T-helper 1 cell treated with Interleukin-12 subunit alpha and Interleukin-12 subunit beta and Interleukin-4 antibody, amounts not matched to agents 30 μg/mL and 1 μg/mL, for 36 hours (primary cell): ENCODE measurements around the gene CCDC85B.

Experiments used
- H3K27ac Mint-ChIP-seq: one replicate; pipeline ENCODE4 v1.8.0; 2021; ENCODE audit warnings: mild to moderate bottlenecking, mixed read lengths
- H3K27me3 Mint-ChIP-seq: one replicate; pipeline ENCODE4 v1.8.0; 2021; ENCODE audit warnings: low read depth, mixed read lengths
- H3K36me3 Mint-ChIP-seq: one replicate; pipeline ENCODE4 v1.8.0; 2021; ENCODE audit warnings: low read depth, mixed read lengths
- H3K4me1 Mint-ChIP-seq: one replicate; pipeline ENCODE4 v1.8.0; 2021; ENCODE audit warnings: low read depth, mixed read lengths
- H3K4me3 Mint-ChIP-seq: one replicate; pipeline ENCODE4 v1.8.0; 2021; ENCODE audit warnings: mild to moderate bottlenecking, moderate library complexity, mixed read lengths
- H3K9me3 Mint-ChIP-seq: one replicate; pipeline ENCODE4 v1.8.0; 2021; ENCODE audit warnings: mixed read lengths

The CCDC85B gene

DNA sequence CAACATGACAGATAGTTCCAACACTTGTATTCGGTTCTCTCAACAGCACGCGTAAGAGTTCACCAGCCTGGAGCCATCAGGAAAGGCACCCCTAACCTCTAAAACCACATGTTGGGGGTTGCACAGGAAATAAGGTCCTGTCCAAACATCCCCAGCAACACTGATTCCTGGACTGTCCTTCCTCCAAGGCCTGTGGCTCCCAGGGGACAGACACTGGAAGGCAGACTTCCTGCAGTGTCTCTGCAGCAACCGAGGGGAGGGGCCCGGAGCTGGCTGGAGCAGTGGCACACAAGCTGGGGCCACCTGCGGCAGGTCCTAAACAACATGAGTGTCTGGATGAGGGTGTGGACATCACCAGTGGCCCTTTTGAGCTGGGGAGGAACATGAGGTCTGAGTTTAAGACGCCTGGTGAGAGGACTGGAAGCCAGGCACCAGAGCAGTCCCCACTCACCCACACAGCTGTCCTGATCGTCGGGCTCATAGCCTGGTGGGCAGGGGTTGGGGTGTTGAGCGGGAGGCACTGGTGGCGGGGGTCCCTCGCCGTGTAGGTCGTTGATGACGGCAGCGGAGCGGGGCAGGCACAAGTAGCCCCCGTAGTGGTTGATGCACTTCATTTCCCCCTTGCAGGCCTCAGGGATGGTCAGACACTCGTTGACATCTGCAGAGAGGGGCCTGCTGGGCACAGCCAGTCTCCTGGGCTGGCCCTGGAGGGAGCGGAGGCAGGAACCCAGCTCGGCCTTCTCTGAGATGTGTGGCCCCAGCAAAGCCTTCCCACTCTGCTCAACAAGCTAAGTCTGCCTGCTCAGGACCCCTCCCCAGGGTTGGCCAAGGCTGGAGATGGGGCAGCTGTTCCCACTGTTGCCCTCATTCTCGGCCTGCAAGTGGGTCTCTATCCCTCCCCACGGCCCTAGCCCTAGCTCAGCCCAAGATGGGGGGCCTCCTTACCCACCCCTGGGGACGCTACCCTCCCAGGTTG lies 19.5 kb upstream of the CCDC85B start:
- H3K9me3 Mint-ChIP-seq, result no peaks in the 10 kb centered on the region
- H3K27ac Mint-ChIP-seq, result peak overlapping the region; percentile 15
- peaks cover 5% of the 10 kb centered on the region for H3K27me3 Mint-ChIP-seq
- peak overlapping the region; percentile 40 for H3K4me3 Mint-ChIP-seq
- H3K4me1 Mint-ChIP-seq, result peaks cover 16% of the 10 kb centered on the region
- peaks cover 7% of the 10 kb centered on the region for H3K36me3 Mint-ChIP-seq

DNA sequence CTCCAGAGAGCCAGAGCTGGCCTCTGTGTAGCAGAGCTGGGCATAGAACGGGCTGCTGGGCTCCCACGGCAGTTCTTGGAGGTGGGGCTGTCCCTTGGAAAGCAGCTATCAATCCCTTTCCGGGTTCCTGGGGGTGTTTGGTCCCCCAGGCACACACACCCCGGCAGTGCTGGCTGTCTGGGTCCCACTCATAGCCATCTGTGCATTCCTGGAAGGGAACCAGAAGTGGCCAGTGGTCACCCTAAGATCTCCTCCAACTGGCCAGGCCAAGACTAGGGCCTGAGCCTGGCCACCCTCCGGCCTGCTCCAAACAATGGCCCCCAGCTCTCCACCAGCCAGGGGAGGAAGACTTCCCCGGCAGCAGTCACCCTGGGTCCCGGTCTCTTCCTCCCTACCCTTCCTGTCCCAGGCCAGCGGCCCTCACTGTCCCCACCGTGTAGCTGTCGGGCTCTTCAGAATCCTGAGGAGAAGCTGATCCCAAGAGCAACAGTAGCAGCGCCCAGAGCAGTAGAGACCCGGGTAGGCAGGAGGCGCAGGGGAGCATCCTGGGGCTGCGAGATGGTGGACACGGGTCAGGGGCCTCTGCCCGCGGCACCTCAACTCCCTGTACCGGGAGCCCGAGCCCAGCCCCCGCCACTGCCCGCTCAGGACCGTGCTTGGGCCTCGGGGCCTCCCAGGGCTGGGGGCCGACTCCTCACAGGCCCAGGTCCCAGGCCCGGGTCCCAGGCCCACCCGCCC lies 18.5 kb upstream of the CCDC85B start:
- H3K4me1 Mint-ChIP-seq, result peaks cover 15% of the 10 kb centered on the region
- peaks cover 4% of the 10 kb centered on the region for H3K36me3 Mint-ChIP-seq
- no peak overlapping the region for H3K27ac Mint-ChIP-seq
- no peaks in the 10 kb centered on the region for H3K9me3 Mint-ChIP-seq
- H3K27me3 Mint-ChIP-seq, result peaks cover 5% of the 10 kb centered on the region
- peak overlapping the region; percentile 28 for H3K4me3 Mint-ChIP-seq

DNA sequence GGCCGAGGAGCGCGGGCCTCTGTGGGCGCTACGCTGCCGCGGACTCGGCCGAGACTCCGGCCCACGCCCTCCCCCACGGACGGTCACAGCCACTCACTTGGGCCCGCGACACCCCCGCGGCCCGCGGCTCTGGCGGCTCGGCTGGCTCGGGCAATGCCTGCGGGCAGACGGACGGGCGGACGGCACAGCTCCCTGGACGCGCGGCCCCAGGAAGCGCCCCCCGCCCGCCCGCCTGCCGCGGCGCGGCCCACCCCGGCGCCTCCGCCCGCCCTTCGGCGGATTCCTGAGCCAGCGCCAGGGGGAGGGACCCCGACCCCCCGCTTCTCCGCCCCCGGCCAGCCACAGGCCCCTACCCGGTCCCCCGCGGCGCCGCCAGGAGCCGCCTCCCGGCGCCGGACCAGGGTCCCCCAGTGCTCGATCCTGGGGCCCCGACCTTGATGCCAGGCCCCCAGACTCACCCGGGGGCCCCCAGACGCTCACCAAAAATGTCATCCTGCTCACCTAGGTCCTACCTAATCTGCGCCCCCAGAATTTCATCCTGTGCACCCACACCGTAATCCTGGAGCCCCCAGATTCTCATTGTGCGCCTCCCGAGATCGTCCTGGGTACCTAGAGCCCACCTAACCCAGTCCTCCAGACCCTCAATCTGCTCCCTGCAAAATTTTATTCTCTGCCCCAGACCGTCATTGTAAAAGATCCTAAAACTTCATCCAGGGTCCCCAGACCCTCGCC lies 17.7 kb upstream of the CCDC85B start, which contains the start of gene EFEMP2:
Gene EFEMP2, minus strand, starts transcription at position 215 of the 732 bp plus-strand sequence. CDS start 446 bp downstream, outside the sequence.
- Mint-ChIP-seq H3K27ac (peak within 1 kb of the TSS; percentile 87), H3K27me3 (peaks cover 5% of the 10 kb centered on the region), H3K4me3 (peak within 1 kb of the TSS; percentile 93), H3K9me3 (no peaks in the 10 kb centered on the region), H3K36me3 (no peaks in the 10 kb centered on the region), H3K4me1 (peaks cover 13% of the 10 kb centered on the region)

DNA sequence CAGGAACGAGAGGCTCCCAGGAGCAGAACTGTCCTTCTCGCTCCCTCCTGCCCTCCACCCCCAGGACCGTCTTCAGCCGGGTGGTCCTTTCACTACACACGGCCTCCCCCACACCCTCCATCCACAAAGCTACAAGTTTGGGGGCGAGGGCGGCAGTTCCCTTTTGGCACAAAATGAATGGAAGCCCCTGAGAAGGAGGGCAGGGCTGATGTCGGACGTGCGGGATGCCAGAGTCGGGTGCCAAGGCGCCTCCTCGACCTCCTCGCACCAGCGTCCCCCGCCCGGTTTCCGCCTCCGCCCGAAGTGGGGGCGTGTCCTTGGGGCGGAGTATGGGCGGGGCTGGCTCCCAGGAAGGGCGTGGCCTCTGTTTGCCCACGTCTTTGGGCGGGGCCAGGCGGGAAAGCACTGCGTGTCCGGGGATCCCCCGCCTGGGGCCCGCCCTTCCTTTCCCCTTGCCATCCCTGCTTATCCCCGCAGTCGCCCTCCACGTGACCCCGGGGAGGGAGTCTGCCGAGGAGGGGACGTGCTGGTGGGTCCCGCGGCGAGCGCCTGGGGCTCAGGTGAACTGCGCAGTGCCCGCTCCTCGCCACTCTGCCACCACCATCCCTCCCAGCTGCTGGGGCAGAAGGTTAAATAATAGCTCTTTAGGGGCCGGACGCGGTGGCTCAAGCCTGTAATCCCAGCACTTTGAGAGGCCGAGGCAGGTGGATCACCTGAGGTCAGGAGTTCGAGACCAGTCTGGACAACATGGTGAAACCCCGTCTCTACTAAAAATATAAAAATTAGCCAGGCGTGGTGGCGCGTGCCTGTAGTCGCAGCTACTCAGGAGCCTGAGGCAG lies 16.9 kb upstream of the CCDC85B start:
- H3K9me3 Mint-ChIP-seq, result no peaks in the 10 kb centered on the region
- peak overlapping the region; percentile 87 for H3K27ac Mint-ChIP-seq
- H3K4me3 Mint-ChIP-seq, result peak overlapping the region; percentile 93
- peaks cover 15% of the 10 kb centered on the region for H3K4me1 Mint-ChIP-seq
- H3K27me3 Mint-ChIP-seq, result peaks cover 5% of the 10 kb centered on the region
- H3K36me3 Mint-ChIP-seq, result no peaks in the 10 kb centered on the region

DNA sequence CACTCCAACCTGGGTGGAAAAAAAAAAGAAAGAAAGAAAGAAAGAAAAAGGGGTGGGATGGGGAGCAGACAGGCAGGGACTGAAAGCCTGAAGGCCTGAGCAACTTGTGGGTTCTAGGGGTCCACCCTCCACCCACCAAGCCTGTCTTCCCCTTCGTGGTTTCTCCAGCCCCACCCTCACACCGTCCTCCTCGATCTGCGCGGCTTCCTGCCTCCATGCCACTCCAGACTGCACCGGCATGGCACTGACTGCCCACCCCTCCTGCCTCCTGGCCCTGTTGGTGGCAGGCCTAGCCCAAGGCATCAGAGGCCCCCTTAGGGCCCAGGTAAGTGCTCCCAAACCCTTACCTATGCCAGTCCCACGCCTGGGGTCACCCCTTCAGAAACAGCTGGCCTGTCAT lies 10.9 kb upstream of the CCDC85B start, which contains the start of gene CTSW:
Gene CTSW, plus strand, starts transcription at position 221 of the 400 bp plus-strand sequence. Its CDS starts 18 bp downstream, at position 239.
- Mint-ChIP-seq H3K4me3 (peak within 1 kb of the TSS; percentile 48), H3K27me3 (no peaks in the 10 kb centered on the region)

DNA sequence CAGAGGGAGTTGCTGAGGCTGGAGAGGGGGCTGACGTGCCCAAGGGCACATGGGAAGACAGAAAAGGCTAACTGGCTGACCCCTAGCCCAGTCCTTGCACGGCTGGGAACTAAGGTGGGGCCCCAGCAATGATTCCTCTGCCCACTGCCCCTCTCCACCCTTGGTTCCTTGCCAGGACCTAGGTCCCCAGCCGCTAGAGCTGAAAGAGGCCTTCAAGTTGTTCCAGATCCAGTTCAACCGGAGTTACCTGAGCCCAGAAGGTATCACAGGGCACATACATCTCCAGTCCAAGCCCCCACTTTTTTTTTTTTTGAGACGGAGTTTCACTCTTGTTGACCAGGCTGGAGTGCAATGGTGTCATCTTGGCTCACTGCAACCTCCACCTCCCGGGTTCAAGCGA lies 10.4 kb upstream of the CCDC85B start:
- Mint-ChIP-seq H3K9me3 (no peaks in the 10 kb centered on the region), H3K4me1 (peaks cover 23% of the 10 kb centered on the region), H3K27me3 (no peaks in the 10 kb centered on the region), H3K27ac (no peak overlapping the region), H3K4me3 (no peak overlapping the region), H3K36me3 (peaks cover 11% of the 10 kb centered on the region)

More for the DNA sequence above, 10.9 kb upstream of the CCDC85B start, which contains the start of gene CTSW:
- Mint-ChIP-seq H3K27ac (peak within 1 kb of the TSS; percentile 76), H3K36me3 (peaks cover 9% of the 10 kb centered on the region), H3K4me1 (peaks cover 19% of the 10 kb centered on the region), H3K9me3 (no peaks in the 10 kb centered on the region)

DNA sequence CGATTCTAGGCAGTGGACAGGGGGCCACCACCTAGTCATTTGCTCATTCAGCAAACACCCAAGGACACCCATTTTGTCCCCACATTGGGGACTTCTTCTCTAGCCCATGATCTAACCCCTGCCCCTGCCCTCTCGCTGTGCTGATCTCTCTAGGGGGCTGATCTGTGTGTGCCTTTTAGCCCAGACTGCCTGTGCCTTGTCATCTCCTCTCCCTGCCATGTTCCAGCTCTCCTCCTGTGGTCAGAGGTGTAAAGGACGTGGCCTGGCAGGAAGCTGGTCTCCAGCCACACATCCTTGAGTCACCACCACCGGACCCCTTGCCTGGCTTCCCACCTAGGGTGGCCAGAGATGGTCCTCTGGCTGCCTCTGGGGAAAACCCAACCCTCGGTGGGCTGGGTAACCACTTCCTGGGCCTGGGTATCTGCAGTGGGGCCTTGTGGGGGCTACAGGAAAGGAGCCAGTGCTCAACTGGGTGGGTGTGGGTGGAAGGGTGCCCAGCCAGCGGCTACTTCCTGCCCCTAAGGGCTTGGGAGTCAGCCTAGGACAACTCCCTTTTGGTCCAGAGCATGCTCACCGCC lies 9.5 kb upstream of the CCDC85B start:
- Mint-ChIP-seq H3K27me3 (no peaks in the 10 kb centered on the region), H3K4me1 (peaks cover 28% of the 10 kb centered on the region), H3K36me3 (peaks cover 14% of the 10 kb centered on the region), H3K27ac (peak overlapping the region; percentile 76), H3K4me3 (peak overlapping the region; percentile 48), H3K9me3 (no peaks in the 10 kb centered on the region)

DNA sequence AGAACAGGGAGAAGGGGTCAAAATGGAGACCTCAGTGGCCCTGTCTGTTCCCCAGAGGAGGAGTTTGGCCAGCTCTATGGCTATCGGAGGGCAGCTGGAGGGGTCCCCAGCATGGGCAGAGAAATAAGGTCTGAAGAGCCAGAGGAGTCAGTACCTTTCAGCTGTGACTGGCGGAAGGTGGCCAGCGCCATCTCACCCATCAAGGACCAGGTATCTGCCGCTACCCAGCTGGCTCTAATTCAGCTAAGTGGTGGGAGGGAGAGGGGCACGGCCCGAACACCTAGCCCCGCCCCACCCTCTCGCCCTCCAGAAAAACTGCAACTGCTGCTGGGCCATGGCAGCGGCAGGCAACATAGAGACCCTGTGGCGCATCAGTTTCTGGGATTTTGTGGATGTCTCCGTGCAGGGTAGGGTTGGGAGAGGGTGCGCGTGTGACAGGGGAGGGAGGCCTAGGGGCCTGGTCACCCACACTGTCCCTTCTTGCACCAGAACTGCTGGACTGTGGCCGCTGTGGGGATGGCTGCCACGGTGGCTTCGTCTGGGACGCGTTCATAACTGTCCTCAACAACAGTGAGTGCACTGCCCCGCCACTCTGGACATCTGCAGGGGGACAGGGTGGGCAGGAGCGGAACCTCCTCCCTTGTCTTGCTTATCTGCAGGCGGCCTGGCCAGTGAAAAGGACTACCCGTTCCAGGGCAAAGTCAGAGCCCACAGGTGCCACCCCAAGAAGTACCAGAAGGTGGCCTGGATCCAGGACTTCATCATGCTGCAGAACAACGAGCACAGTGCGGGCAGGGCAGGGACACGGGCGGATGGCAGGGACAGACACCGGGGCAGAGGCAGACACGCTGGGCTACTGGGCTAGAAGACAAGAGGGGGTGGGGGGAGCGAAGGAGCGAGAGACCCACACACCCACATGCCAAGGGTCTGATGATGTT lies 8.1 kb upstream of the CCDC85B start:
- peaks cover 36% of the 10 kb centered on the region for H3K4me1 Mint-ChIP-seq
- no peak overlapping the region for H3K4me3 Mint-ChIP-seq
- peaks cover 20% of the 10 kb centered on the region for H3K36me3 Mint-ChIP-seq
- no peaks in the 10 kb centered on the region for H3K9me3 Mint-ChIP-seq
- no peak overlapping the region for H3K27ac Mint-ChIP-seq
- H3K27me3 Mint-ChIP-seq, result no peaks in the 10 kb centered on the region

DNA sequence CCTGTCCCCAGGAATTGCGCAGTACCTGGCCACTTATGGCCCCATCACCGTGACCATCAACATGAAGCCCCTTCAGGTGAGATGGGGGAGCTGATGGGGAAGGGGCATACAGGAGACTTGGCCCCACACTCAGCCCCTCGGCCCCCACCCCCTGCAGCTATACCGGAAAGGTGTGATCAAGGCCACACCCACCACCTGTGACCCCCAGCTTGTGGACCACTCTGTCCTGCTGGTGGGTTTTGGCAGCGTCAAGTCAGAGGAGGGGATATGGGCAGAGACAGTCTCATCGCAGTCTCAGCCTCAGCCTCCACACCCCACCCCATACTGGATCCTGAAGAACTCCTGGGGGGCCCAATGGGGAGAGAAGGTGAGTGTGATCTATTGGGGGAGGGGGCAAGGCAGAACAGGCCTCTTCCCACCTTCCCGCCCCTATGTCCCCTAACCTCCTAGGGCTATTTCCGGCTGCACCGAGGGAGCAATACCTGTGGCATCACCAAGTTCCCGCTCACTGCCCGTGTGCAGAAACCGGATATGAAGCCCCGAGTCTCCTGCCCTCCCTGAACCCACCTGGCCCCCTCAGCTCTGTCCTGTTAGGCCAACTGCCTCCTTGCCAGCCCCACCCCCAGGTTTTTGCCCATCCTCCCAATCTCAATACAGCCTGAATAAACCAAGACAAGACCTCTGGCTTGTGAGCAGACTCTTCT lies 7.3 kb upstream of the CCDC85B start:
- Mint-ChIP-seq H3K4me3 (no peak overlapping the region), H3K9me3 (no peaks in the 10 kb centered on the region), H3K27me3 (no peaks in the 10 kb centered on the region), H3K4me1 (peaks cover 37% of the 10 kb centered on the region), H3K27ac (no peak overlapping the region), H3K36me3 (peaks cover 21% of the 10 kb centered on the region)

DNA sequence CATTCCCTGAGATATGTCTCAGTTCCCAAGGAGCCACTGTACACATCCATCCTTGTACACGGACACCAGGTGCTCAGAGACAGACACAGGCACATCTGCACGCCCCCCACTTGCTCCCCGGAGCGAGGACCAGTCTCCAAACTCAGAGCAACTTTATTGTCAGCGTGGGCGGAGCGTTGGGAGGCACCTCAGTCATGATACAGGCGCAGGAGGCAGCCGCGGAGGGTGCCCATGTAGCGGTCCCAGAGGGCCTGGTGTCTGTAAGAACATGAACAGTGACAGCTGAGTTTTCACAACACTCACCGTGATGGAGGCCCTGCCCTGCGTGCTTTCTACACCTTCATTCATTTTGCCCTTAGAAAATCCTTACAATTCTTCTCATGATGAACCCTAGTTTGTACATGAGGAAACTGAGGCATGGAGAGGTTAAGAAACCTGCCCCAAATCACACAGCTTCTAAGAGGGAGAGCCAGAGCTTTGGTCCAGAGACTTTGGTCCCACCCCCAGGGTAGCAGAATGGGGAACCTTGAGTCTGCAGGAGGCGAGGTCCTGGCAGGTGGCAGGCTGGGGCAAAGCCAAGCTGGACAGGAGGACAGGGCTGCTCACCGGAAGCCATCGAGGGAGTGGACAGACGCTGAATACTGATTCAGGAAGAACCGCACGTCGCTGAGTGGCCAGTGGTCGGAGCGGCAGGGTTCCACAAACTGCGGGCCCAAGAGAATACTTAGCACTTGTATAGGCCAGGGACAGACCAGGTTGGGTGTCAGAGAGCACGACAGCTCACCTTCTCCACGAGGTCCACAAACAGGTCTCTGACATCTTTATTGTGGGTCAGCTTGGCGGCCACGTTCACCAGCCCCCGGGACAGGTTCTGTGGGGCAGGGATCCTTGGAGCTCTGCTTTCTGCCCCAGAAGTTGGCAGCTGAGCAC lies 6.4 kb upstream of the CCDC85B start:
- H3K27ac Mint-ChIP-seq, result peak overlapping the region; percentile 65
- no peaks in the 10 kb centered on the region for H3K27me3 Mint-ChIP-seq
- peaks cover 42% of the 10 kb centered on the region for H3K4me1 Mint-ChIP-seq
- H3K4me3 Mint-ChIP-seq, result no peak overlapping the region
- peaks cover 23% of the 10 kb centered on the region for H3K36me3 Mint-ChIP-seq
- H3K9me3 Mint-ChIP-seq, result no peaks in the 10 kb centered on the region

DNA sequence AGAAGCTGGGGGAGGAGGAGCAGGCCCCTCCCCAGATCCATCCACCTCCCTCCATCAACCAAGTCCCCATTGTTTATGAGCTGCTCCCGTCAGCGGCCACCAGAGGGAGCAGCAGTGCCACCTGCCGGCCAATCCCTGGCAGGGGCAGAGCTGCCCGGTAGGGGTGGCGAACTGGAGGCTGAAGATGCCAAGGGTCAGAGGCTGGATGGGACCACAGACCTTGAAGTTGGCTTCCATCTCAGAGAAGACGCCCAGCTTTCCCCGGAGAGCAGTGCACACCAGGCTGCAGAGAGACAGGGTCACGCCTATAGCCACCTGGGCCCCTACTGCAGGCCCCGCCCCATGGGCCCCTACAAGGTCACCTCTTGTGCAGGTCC lies 5.8 kb upstream of the CCDC85B start:
- H3K36me3 Mint-ChIP-seq, result peaks cover 23% of the 10 kb centered on the region
- peak overlapping the region; percentile 65 for H3K27ac Mint-ChIP-seq
- peak overlapping the region; percentile 46 for H3K4me3 Mint-ChIP-seq
- H3K27me3 Mint-ChIP-seq, result no peaks in the 10 kb centered on the region
- peaks cover 46% of the 10 kb centered on the region for H3K4me1 Mint-ChIP-seq
- no peaks in the 10 kb centered on the region for H3K9me3 Mint-ChIP-seq
